Kidney tubule cell (primary cell): ENCODE measurements around the gene CCDC146.
"Not testable (repeated sequence)": the region's sequence is repeated elsewhere in the genome, so short reads cannot be mapped to it uniquely, and the experiment has no call there.

Experiments
- DNase-seq: peaks from one replicate; pipeline ENCODE4 v3.0.0-alpha.2; 2018; ENCODE audit warnings: low spot score

The CCDC146 gene

GRCh38 chr7:77327932-77328628 is 205.7 kb downstream of the CCDC146 start:
- DNase-seq, result no peak

- DNase-seq, result no peak
Measured at GRCh38 chr7:77328669-77329068, 206.3 kb downstream of the CCDC146 start.

- no peak for DNase-seq
Measured at GRCh38 chr7:77329466-77330168, 207.2 kb downstream of the CCDC146 start.

GRCh38 chr7:77330169-77330882 is 207.9 kb downstream of the CCDC146 start:
- peak; percentile 60 for DNase-seq

- peak; percentile 86 for DNase-seq
Measured at GRCh38 chr7:77331938-77332695, 209.7 kb downstream of the CCDC146 start.

- DNase-seq, result not testable (repeated sequence)
Measured at GRCh38 chr7:77334039-77334438, 211.6 kb downstream of the CCDC146 start.

- DNase-seq, result no peak
Measured at GRCh38 chr7:77335581-77335980, 213.2 kb downstream of the CCDC146 start.

- DNase-seq, result no peak
Measured at GRCh38 chr7:77337456-77337990, 215.1 kb downstream of the CCDC146 start.

GRCh38 chr7:77338260-77338659 is 215.8 kb downstream of the CCDC146 start:
- DNase-seq, result no peak

- no peak for DNase-seq
Measured at GRCh38 chr7:77338883-77339629, 216.6 kb downstream of the CCDC146 start.

- DNase-seq, result no peak
Measured at GRCh38 chr7:77339726-77340125, 217.3 kb downstream of the CCDC146 start.
